ENCODE results near the gene ZNF664. TPM values are rescaled to one million over a fixed set of nuclear protein-coding genes. Genes with fewer than 3 reads are reported as not detected.

ZNF664 gene
- total RNA-seq, 2 experiments from 2014 or later, result 45.6 to 59.8 TPM

DNA sequence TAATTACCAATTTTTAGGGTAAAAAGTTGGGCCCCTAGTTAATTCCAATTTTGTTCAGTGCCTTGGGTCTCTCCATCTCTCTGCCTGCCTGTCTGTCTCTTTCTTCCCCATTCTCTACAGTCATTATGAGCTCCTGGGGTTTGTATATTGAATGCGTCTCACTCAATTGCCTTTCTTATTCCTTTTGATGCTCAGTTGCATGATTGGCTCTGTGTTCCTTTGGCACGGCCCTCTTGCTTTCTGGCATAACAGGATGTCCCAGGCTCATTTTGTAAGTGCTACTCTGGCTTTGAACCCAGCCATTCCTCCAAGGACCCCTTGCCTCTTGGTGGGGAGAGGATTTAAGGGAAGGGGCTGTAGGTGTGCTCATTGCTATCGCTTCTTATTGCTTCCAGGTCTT, 35.6 kb downstream of the ZNF664 start:
- DNase-seq (ENCODE audit: low spot score), result no peak
- TF ChIP-seq, protein P1, sequence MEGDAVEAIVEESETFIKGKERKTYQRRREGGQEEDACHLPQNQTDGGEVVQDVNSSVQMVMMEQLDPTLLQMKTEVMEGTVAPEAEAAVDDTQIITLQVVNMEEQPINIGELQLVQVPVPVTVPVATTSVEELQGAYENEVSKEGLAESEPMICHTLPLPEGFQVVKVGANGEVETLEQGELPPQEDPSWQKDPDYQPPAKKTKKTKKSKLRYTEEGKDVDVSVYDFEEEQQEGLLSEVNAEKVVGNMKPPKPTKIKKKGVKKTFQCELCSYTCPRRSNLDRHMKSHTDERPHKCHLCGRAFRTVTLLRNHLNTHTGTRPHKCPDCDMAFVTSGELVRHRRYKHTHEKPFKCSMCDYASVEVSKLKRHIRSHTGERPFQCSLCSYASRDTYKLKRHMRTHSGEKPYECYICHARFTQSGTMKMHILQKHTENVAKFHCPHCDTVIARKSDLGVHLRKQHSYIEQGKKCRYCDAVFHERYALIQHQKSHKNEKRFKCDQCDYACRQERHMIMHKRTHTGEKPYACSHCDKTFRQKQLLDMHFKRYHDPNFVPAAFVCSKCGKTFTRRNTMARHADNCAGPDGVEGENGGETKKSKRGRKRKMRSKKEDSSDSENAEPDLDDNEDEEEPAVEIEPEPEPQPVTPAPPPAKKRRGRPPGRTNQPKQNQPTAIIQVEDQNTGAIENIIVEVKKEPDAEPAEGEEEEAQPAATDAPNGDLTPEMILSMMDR (conservative IDR thresholded peaks at IDR 0.05; ENCODE audit: low read length), result no peak
- TF ChIP-seq EZH2phosphoT487 (IDR thresholded peaks at IDR 0.05; ENCODE audit: borderline replicate concordance, low read depth, low read length), result no peak
- Histone ChIP-seq H3K4me3 (ENCODE audit: low read depth, low read length, poor library complexity, severe bottlenecking) (no peak overlapping the region), H3K36me3 (ENCODE audit: insufficient read depth, low read length) (peaks cover 56% of the 10 kb centered on the region), H3K4me2 (ENCODE audit: low read length) (no peak overlapping the region), H3K27ac (ENCODE audit: low read depth, low read length, poor library complexity, severe bottlenecking) (no peak overlapping the region), H3K9me3 (ENCODE audit: low read length) (no peaks in the 10 kb centered on the region), H3K4me1 (ENCODE audit: insufficient read depth, low read length, poor library complexity, severe bottlenecking) (peaks cover 10% of the 10 kb centered on the region), H3K79me2 (ENCODE audit: insufficient read depth, low read depth, low read length) (no peaks in the 10 kb centered on the region), H4K20me1 (ENCODE audit: insufficient read depth, low read length) (no peaks in the 10 kb centered on the region), H3K9me2 (ENCODE audit: insufficient read depth, low read length) (no peaks in the 10 kb centered on the region), H2AFZ (ENCODE audit: low read length) (no peak overlapping the region)
- ChIA-PET CTCF (ENCODE audit: unreplicated experiment) (no interaction called here), POLR2A (no interaction called here)
- BruUV-seq (replicated peaks), result no TSS peak
- intact Hi-C loops (cut with micrococcal nuclease; ENCODE audit: unreplicated experiment), result no loop called here

DNA sequence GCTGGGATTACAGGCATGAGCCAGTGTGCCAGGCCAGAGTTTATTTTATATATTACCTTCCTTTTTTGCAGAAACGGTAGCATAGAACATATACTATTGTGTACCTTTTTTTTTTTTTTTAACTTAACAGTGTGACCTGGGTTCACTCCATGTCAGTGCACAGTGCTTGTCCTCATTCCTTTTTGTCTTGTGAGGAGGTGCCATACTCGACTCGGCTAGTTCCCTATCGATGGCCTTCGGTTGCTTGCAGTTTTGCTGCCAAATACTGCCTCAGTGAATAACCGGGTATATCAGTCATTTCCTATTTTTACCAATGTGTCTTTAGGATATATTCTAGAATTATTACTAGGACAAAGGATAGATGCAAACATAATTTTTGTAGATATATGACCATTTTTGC, 36.8 kb downstream of the ZNF664 start:
- Histone ChIP-seq H2AFZ (ENCODE audit: low read length) (no peak overlapping the region), H3K36me3 (ENCODE audit: insufficient read depth, low read length) (peaks cover 48% of the 10 kb centered on the region), H3K9me2 (ENCODE audit: insufficient read depth, low read length) (no peaks in the 10 kb centered on the region), H3K4me1 (ENCODE audit: insufficient read depth, low read length, poor library complexity, severe bottlenecking) (peaks cover 10% of the 10 kb centered on the region), H3K9me3 (ENCODE audit: low read length) (no peaks in the 10 kb centered on the region), H3K4me2 (ENCODE audit: low read length) (no peak overlapping the region), H3K4me3 (ENCODE audit: low read depth, low read length, poor library complexity, severe bottlenecking) (no peak overlapping the region), H3K79me2 (ENCODE audit: insufficient read depth, low read depth, low read length) (no peaks in the 10 kb centered on the region), H3K27ac (ENCODE audit: low read depth, low read length, poor library complexity, severe bottlenecking) (no peak overlapping the region), H4K20me1 (ENCODE audit: insufficient read depth, low read length) (no peaks in the 10 kb centered on the region)
- POLR2A ChIA-PET, result no interaction called here
- BruUV-seq (replicated peaks), result no TSS peak
- CTCF ChIA-PET (ENCODE audit: unreplicated experiment), result no interaction called here
- intact Hi-C loops (cut with micrococcal nuclease; ENCODE audit: unreplicated experiment), result no loop called here
- no peak for DNase-seq (ENCODE audit: low spot score)
- TF ChIP-seq, protein P1 (conservative IDR thresholded peaks at IDR 0.05; ENCODE audit: low read length), result no peak
- no peak for TF ChIP-seq EZH2phosphoT487 (IDR thresholded peaks at IDR 0.05; ENCODE audit: borderline replicate concordance, low read depth, low read length)

DNA sequence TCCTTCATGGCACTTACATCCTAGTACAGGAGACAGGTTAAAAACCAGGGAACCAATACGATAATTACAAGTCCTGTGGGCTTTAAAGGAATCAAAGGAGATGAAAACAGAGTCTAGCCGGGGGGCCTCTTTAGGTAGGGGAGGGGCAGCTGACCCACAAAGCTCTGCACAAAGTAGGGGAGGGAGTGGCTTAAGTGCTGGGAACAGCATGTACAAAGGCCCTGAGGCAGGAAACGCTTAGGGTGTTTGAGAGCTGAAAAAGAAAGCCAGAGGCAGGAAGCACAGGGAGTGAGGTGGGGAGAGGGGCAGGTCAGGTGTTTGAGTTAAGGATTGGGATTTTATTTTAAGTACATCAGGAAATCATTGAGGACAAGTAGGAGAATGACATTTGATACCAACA, 37.7 kb downstream of the ZNF664 start:
- Histone ChIP-seq H2AFZ (ENCODE audit: low read length) (no peak overlapping the region), H3K4me2 (ENCODE audit: low read length) (no peak overlapping the region), H3K9me2 (ENCODE audit: insufficient read depth, low read length) (no peaks in the 10 kb centered on the region), H3K9me3 (ENCODE audit: low read length) (no peaks in the 10 kb centered on the region), H4K20me1 (ENCODE audit: insufficient read depth, low read length) (no peaks in the 10 kb centered on the region), H3K4me1 (ENCODE audit: insufficient read depth, low read length, poor library complexity, severe bottlenecking) (peaks cover 10% of the 10 kb centered on the region), H3K79me2 (ENCODE audit: insufficient read depth, low read depth, low read length) (no peaks in the 10 kb centered on the region), H3K27ac (ENCODE audit: low read depth, low read length, poor library complexity, severe bottlenecking) (no peak overlapping the region), H3K4me3 (ENCODE audit: low read depth, low read length, poor library complexity, severe bottlenecking) (no peak overlapping the region), H3K36me3 (ENCODE audit: insufficient read depth, low read length) (peaks cover 39% of the 10 kb centered on the region)
- DNase-seq (ENCODE audit: low spot score), result no peak
- ChIA-PET CTCF (ENCODE audit: unreplicated experiment) (no interaction called here), POLR2A (no interaction called here)
- TF ChIP-seq EZH2phosphoT487 (IDR thresholded peaks at IDR 0.05; ENCODE audit: borderline replicate concordance, low read depth, low read length), result no peak
- TF ChIP-seq, protein P1 (conservative IDR thresholded peaks at IDR 0.05; ENCODE audit: low read length), result no peak
- intact Hi-C loops (cut with micrococcal nuclease; ENCODE audit: unreplicated experiment), result no loop called here
- no TSS peak for BruUV-seq (replicated peaks)
